Upper lobe of left lung (tissue), 6 donors: ENCODE data around the gene ERICH3. TPM values are rescaled to one million over a fixed set of nuclear protein-coding genes. Genes with fewer than 3 reads are reported as not detected.

Experiments
- ATAC-seq, 2 donors: fragments of 200-7000 bp; cut with Tn5 transposase; one replicate each; pipeline ENCODE4 v1.9.1; 2022; ENCODE audit warnings: mild to moderate bottlenecking in 2 of 2, moderate library complexity in 2 of 2; ENCODE audit not compliant: low FRiP score in 2 of 2
- DNase-seq, 2 donors: peaks; one replicate each; pipeline ENCODE4 v3.0.0-alpha.2; 2019 to 2020
- H3K27ac ChIP-seq, 4 donors: fragments of 200-600 bp; sonication (generic); one replicate each; pipeline ENCODE4 v1.5.1; 2016 to 2019
- H3K27me3 ChIP-seq, 4 donors: fragments of 200-600 bp; sonication (generic); one replicate each; pipeline ENCODE4 v1.5.1; 2017 to 2019
- H3K36me3 ChIP-seq, 4 donors: fragments of 200-600 bp; sonication (generic); one replicate each; pipeline ENCODE4 v1.5.1; 2016 to 2019
- H3K4me1 ChIP-seq, 4 donors: fragments of 200-600 bp; sonication (generic); one replicate each; pipeline ENCODE4 v1.5.1; 2018 to 2019
- H3K4me3 ChIP-seq, 4 donors: fragments of 200-600 bp; sonication (generic); one replicate each; pipeline ENCODE4 v1.5.1; 2017 to 2019; ENCODE audit warnings: mild to moderate bottlenecking in 2 of 4, moderate library complexity in 1 of 4
- H3K9me3 ChIP-seq, 4 donors: fragments of 200-600 bp; sonication (generic); one replicate each; pipeline ENCODE4 v1.5.1; 2018 to 2019
- EP300 ChIP-seq, 4 donors: sonication (generic); formaldehyde crosslinking; IDR thresholded peaks; one replicate each; pipeline ENCODE4 v1.5.1; 2017; ENCODE audit warnings: antibody characterized with exemption in 4 of 4, control low read depth in 2 of 4
- POLR2A ChIP-seq, 4 donors: fragments of 450-650 bp; IDR thresholded peaks; one replicate each; pipeline ENCODE4 v1.5.1; 2016 to 2017; ENCODE audit warnings: antibody characterized with exemption in 4 of 4, mild to moderate bottlenecking in 2 of 4
- POLR2AphosphoS5 ChIP-seq, 2 donors: sonication (generic); formaldehyde crosslinking; IDR thresholded peaks; one replicate each; pipeline ENCODE4 v1.5.1; 2017; ENCODE audit warnings: antibody characterized with exemption in 2 of 2
- WGBS, 2 donors: methylation state at CpG; one replicate each; pipeline ENCODE4 v1.1.5; 2017 to 2018; 5-methylcytosine and 5-hydroxymethylcytosine counted together
- total RNA-seq, 6 donors: library from RNA; depleted of rRNA in 4 of 6; stranded (reverse); fragments of >200 nt in 4 of 6; gene quantifications; one replicate each; pipeline versions ENCODE4 v1.1.0 to v1.2.1, GENCODE V29; 2016 to 2021
- TF ChIP-seq, protein P1 (sequence below), 6 experiments: fragments of 450-650 bp in 4 of 6; fragments of 200-600 bp in 2 of 6; sonication (generic) in 2 of 6; IDR thresholded peaks; one replicate each; pipeline ENCODE4 v1.5.1; 2016 to 2019; ENCODE audit warnings: antibody characterized with exemption in 6 of 6
- donor health status: DM: no; HTN: no; CAD: no; lungs with moderate emphysema.
- donor health status: DM: no; HTN: yes; CAD: no; lungs with severe emphysema.

The ERICH3 gene
- total RNA-seq, 6 donors from 2014 or later = 0.23 to 37.5 (median 3.7) TPM

DNA sequence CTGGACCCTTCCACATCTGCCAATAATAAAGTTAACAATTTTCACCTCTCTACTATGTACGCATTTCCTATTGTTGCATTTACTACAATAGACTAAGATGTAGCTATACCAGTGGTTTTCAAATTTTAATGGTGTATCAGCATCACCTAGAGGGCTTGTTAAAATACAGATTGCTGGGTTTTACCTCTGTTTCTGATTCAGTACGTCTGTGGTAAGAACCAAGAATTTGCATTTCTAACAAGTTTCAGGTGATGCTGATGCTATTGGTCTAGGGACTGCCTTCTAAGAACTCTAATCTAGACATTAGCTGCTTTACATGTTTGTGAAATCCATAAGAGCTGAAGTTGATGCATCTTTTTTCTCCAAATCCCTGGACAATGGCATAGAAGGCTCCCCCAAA, 59.7 kb downstream of the ERICH3 start:
- H3K9me3 ChIP-seq = no peaks in the 10 kb centered on the region

DNA sequence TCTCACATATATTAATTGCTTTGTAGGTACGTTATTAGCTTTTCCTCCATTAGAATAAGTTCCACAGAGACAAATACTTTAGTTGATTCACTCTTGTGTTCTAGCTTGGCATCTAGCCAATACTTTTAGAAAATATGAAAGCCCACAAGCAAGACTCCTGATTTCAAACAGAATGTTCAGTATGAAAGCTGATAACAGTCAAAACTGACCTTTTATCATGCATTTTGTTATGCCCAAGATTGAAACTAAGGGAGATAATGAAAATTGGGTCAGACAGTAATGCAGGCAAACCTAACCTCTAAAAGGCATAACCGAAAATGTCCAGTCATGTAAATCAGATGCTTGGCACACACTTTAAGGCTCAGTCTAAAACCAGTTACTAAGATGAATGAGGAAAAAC, 61.7 kb downstream of the ERICH3 start:
- no peaks in the 10 kb centered on the region for H3K9me3 ChIP-seq
- H3K4me3 ChIP-seq = no peak overlapping the region
- H3K36me3 ChIP-seq = no peaks in the 10 kb centered on the region
- DNase-seq = no peak
- no peak overlapping the region for H3K27ac ChIP-seq
- 60 to 66% methylated on average over 2 of the region's 2 CpGs for WGBS, 2 donors
- no peak for ATAC-seq
- no peaks in the 10 kb centered on the region for H3K4me1 ChIP-seq
- TF ChIP-seq, protein P1, sequence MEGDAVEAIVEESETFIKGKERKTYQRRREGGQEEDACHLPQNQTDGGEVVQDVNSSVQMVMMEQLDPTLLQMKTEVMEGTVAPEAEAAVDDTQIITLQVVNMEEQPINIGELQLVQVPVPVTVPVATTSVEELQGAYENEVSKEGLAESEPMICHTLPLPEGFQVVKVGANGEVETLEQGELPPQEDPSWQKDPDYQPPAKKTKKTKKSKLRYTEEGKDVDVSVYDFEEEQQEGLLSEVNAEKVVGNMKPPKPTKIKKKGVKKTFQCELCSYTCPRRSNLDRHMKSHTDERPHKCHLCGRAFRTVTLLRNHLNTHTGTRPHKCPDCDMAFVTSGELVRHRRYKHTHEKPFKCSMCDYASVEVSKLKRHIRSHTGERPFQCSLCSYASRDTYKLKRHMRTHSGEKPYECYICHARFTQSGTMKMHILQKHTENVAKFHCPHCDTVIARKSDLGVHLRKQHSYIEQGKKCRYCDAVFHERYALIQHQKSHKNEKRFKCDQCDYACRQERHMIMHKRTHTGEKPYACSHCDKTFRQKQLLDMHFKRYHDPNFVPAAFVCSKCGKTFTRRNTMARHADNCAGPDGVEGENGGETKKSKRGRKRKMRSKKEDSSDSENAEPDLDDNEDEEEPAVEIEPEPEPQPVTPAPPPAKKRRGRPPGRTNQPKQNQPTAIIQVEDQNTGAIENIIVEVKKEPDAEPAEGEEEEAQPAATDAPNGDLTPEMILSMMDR (IDR thresholded peaks at IDR 0.05) = no peak
- TF ChIP-seq POLR2AphosphoS5 (IDR thresholded peaks at IDR 0.05) = no peak
- no peak for TF ChIP-seq EP300 (IDR thresholded peaks at IDR 0.05)
- TF ChIP-seq POLR2A (IDR thresholded peaks at IDR 0.05) = no peak
- no peaks in the 10 kb centered on the region for H3K27me3 ChIP-seq

More for the DNA sequence above, 59.7 kb downstream of the ERICH3 start:
- Histone ChIP-seq H3K27me3 (no peaks in the 10 kb centered on the region), H3K27ac (no peak overlapping the region), H3K4me1 (no peaks in the 10 kb centered on the region), H3K4me3 (no peak overlapping the region), H3K36me3 (no peaks in the 10 kb centered on the region)
- ATAC-seq (no peak), DNase-seq (no peak)
- TF ChIP-seq, protein P1 (IDR thresholded peaks at IDR 0.05) = no peak
- TF ChIP-seq POLR2AphosphoS5 (IDR thresholded peaks at IDR 0.05) (no peak), POLR2A (IDR thresholded peaks at IDR 0.05) (no peak), EP300 (IDR thresholded peaks at IDR 0.05) (no peak)
- 78 to 79% methylated on average over 2 of the region's 2 CpGs for WGBS, 2 donors

DNA sequence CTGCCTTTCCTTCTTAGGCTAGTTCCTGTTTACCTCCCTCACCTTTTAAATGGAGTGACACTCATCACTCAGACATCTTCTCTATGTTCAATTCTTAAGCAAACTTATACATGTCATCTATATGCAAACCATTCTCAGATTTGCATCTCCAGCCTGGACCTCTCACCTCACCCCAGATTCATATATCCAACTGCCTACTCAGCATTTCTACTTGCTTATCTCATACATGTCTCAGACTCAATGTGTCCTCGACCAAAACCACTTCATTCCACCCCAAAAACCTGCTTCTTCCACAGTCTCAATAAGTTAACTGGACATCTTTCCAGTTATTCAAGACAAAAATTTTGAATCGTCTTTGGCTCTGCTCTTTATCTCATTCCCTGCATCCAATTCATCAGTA, 62.6 kb downstream of the ERICH3 start:
- H3K9me3 ChIP-seq = no peaks in the 10 kb centered on the region
- no peaks in the 10 kb centered on the region for H3K27me3 ChIP-seq
- no peak for TF ChIP-seq POLR2AphosphoS5 (IDR thresholded peaks at IDR 0.05)
- no peak for TF ChIP-seq POLR2A (IDR thresholded peaks at IDR 0.05)
- TF ChIP-seq, protein P1 (IDR thresholded peaks at IDR 0.05) = no peak
- TF ChIP-seq EP300 (IDR thresholded peaks at IDR 0.05) = no peak
- DNase-seq = no peak
- ATAC-seq = no peak
- no peak overlapping the region for H3K27ac ChIP-seq
- no peaks in the 10 kb centered on the region for H3K4me1 ChIP-seq
- H3K4me3 ChIP-seq = no peak overlapping the region
- H3K36me3 ChIP-seq = no peaks in the 10 kb centered on the region
- WGBS, 2 donors = 76 to 84% methylated on average over 2 of the region's 2 CpGs

DNA sequence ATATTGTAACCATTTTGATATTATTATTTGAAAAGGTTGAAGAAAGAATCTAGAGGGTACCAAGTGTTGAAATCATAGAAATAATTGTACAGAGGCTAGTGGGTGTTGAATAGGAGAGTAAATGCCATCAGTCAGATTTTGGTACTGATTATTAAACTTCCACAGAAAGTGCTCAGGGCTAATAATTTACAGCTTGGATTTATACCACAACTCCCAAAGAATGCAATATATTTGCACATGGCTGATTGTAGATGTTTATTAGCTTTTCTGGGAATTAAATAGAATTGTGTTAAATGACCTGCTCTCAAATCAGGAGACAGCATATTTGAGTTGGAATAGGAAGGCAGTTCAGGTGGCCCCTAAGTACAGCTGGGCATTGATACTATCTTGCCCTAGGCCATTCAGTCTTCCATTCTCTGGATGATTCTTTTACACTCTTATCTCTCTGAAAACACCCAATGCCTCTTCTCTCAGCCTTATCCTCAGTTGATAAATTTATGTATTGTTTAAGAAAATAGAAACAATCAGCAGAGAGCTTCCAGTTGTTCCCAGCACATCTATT, 63.7 kb downstream of the ERICH3 start:
- ATAC-seq (no peak), DNase-seq (no peak)
- H3K9me3 ChIP-seq = no peaks in the 10 kb centered on the region
- no peaks in the 10 kb centered on the region for H3K36me3 ChIP-seq
- no peak overlapping the region for H3K27ac ChIP-seq
- no peak for TF ChIP-seq POLR2A (IDR thresholded peaks at IDR 0.05)
- TF ChIP-seq, protein P1 (IDR thresholded peaks at IDR 0.05) = no peak
- no peak for TF ChIP-seq EP300 (IDR thresholded peaks at IDR 0.05)
- no peak for TF ChIP-seq POLR2AphosphoS5 (IDR thresholded peaks at IDR 0.05)
- H3K4me1 ChIP-seq = no peaks in the 10 kb centered on the region
- H3K4me3 ChIP-seq = no peak overlapping the region
- no peaks in the 10 kb centered on the region for H3K27me3 ChIP-seq

DNA sequence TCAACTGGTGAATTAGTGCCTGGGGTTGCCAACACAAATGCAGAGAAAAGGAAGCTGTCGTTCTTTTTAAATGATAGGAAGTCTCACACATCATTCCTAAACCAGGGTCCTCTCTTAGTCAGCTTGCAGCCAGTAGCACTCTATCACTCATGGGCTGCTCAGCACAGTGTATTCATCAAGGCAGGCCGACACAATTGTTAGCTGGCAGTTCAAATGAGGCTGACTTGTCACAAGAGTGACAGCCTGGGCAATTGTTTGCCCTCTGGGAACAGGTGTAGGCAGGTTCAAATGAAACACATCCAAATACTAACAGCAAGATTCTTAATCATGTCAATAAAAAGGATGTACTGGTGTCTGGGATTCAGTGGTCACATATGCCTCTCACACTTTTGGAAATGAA, 76.9 kb downstream of the ERICH3 start:
- no peak for DNase-seq
- 42 to 44% methylated on average over 2 of the region's 2 CpGs for WGBS, 2 donors

More for the DNA sequence above, 76.9 kb downstream of the ERICH3 start:
- no peak overlapping the region for H3K27ac ChIP-seq
- H3K4me3 ChIP-seq = no peak overlapping the region
- ATAC-seq = no peak
- H3K4me1 ChIP-seq = no peaks in the 10 kb centered on the region
- no peaks in the 10 kb centered on the region for H3K36me3 ChIP-seq
- no peaks in the 10 kb centered on the region for H3K9me3 ChIP-seq
- TF ChIP-seq POLR2A (IDR thresholded peaks at IDR 0.05) = no peak
- TF ChIP-seq, protein P1 (IDR thresholded peaks at IDR 0.05) = no peak
- TF ChIP-seq POLR2AphosphoS5 (IDR thresholded peaks at IDR 0.05) = no peak
- TF ChIP-seq EP300 (IDR thresholded peaks at IDR 0.05) = no peak
- H3K27me3 ChIP-seq = no peaks in the 10 kb centered on the region
